Gastrocnemius medialis (tissue), 4 donors: Measurements from ENCODE around the gene ASIC4.

Source experiments
- POLR2A ChIP-seq, 2 donors: fragments of 450-650 bp; IDR thresholded peaks; one replicate each; pipeline ENCODE4 v1.6.1; 2017; ENCODE audit warnings: antibody characterized with exemption in 2 of 2, mild to moderate bottlenecking in 2 of 2, moderate library complexity in 2 of 2
- TF ChIP-seq, protein P1 (sequence below), 5 experiments: fragments of 450-650 bp in 3 of 5; fragments of 200-600 bp in 2 of 5; sonication (generic) in 2 of 5; IDR thresholded peaks in 4 of 5; conservative IDR thresholded peaks in 1 of 5; 1 replicate in 4 of 5; 2 replicates in 1 of 5; pipeline ENCODE4 v1.5.1; 2016 to 2019; ENCODE audit warnings: antibody characterized with exemption in 5 of 5, mild to moderate bottlenecking in 3 of 5, moderate library complexity in 3 of 5

DNA sequence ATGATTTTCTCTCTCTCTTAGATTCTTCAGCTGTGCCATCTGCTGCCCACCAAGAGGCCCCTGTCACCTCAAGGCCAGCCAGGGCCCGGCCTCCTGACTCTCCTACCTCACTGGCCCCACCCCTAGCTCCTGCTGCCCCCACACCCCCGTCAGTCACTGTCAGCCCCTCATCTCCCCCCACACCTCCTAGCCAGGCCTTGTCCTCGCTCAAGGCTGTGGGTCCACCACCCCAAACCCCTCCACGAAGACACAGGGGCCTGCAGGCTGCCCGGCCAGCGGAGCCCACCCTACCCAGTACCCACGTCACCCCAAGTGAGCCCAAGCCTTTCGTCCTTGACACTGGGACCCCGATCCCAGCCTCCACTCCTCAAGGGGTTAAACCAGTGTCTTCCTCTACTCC is 25.0 kb upstream of the ASIC4 start:
- TF ChIP-seq, protein P1, sequence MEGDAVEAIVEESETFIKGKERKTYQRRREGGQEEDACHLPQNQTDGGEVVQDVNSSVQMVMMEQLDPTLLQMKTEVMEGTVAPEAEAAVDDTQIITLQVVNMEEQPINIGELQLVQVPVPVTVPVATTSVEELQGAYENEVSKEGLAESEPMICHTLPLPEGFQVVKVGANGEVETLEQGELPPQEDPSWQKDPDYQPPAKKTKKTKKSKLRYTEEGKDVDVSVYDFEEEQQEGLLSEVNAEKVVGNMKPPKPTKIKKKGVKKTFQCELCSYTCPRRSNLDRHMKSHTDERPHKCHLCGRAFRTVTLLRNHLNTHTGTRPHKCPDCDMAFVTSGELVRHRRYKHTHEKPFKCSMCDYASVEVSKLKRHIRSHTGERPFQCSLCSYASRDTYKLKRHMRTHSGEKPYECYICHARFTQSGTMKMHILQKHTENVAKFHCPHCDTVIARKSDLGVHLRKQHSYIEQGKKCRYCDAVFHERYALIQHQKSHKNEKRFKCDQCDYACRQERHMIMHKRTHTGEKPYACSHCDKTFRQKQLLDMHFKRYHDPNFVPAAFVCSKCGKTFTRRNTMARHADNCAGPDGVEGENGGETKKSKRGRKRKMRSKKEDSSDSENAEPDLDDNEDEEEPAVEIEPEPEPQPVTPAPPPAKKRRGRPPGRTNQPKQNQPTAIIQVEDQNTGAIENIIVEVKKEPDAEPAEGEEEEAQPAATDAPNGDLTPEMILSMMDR (IDR thresholded peaks at IDR 0.05 in 4 of 5, conservative IDR thresholded peaks at IDR 0.05 in 1 of 5), result no peak
- TF ChIP-seq POLR2A (IDR thresholded peaks at IDR 0.05), result no peak
